Endodermal cell (in vitro differentiated cells): ENCODE data around the gene KCNN3. TPM values are rescaled to one million over a fixed set of nuclear protein-coding genes. Genes with fewer than 3 reads are reported as not detected.

Source experiments
- DNase-seq: peaks from one replicate; pipeline ENCODE4 v3.0.0-alpha.2; 2017
- H3K27ac ChIP-seq: 2 replicates; pipeline ENCODE4 v1.5.1; 2013; ENCODE audit warnings: mild to moderate bottlenecking, low read depth, low read length, moderate library complexity
- H3K27me3 ChIP-seq: 2 replicates; pipeline ENCODE4 v1.6.1; 2013; ENCODE audit warnings: mild to moderate bottlenecking, low read length, moderate library complexity; ENCODE audit not compliant: insufficient read depth, control insufficient read depth, poor library complexity, severe bottlenecking
- H3K36me3 ChIP-seq: 2 replicates; pipeline ENCODE4 v1.7.0; 2013; ENCODE audit warnings: mild to moderate bottlenecking, low read length, moderate library complexity; ENCODE audit not compliant: control insufficient read depth, insufficient read depth
- H3K4me1 ChIP-seq: one replicate; pipeline ENCODE4 v1.7.0; 2013; ENCODE audit warnings: low read length; ENCODE audit not compliant: control insufficient read depth, insufficient read depth
- H3K4me3 ChIP-seq: 2 replicates; pipeline ENCODE4 v1.5.1; 2013; ENCODE audit warnings: mild to moderate bottlenecking, low read length, moderate library complexity
- H3K9ac ChIP-seq: 2 replicates; pipeline ENCODE4 v1.6.1; 2013; ENCODE audit warnings: mild to moderate bottlenecking, low read length, moderate library complexity; ENCODE audit not compliant: poor library complexity, severe bottlenecking; ENCODE audit errors: extremely low read depth
- H3K9me3 ChIP-seq: 2 replicates; pipeline ENCODE4 v1.6.1; 2013; ENCODE audit warnings: mild to moderate bottlenecking, low read length, moderate library complexity; ENCODE audit not compliant: control insufficient read depth
- H3K27ac Mint-ChIP-seq: 2 replicates; pipeline ENCODE4 v1.8.0; 2020; ENCODE audit warnings: mixed read lengths
- H3K27me3 Mint-ChIP-seq: 2 replicates; pipeline ENCODE4 v1.8.0; 2021; ENCODE audit warnings: mild to moderate bottlenecking, mixed read lengths; ENCODE audit not compliant: insufficient read depth
- H3K36me3 Mint-ChIP-seq: 2 replicates; pipeline ENCODE4 v1.8.0; 2020; ENCODE audit warnings: low read depth, mixed read lengths
- H3K4me1 Mint-ChIP-seq: 2 replicates; pipeline ENCODE4 v1.8.0; 2020; ENCODE audit warnings: mixed read lengths
- H3K4me3 Mint-ChIP-seq: 2 replicates; pipeline ENCODE4 v1.8.0; 2020; ENCODE audit warnings: mild to moderate bottlenecking, moderate library complexity, mixed read lengths
- H3K9me3 Mint-ChIP-seq: 2 replicates; pipeline ENCODE4 v1.8.0; 2020; ENCODE audit warnings: mild to moderate bottlenecking, mixed read lengths
- WGBS, 2 experiments: methylation state at CpG; one replicate each; pipeline versions ENCODE4 v1.1.5 to v1.1.7; 2013; ENCODE audit warnings: missing lambda C conversion rate in 2 of 2, mixed read lengths in 1 of 2; ENCODE audit not compliant: insufficient coverage in 1 of 2, insufficient read length in 1 of 2; 5-methylcytosine and 5-hydroxymethylcytosine counted together
- total RNA-seq, 2 donors: library from RNA; stranded (reverse); fragmentation: NEBNext Ultra II Directional in 1 of 2; extraction: Animal tissue kit (Norgen Biotek cat#: 25700) in 1 of 2; gene quantifications; 2 replicates in 1 of 2; 3 replicates in 1 of 2; pipeline ENCODE4 v1.2.1, GENCODE V29; 2021
- TF ChIP-seq, protein P1 (sequence below): fragments of 200-600 bp; sonication (generic); conservative IDR thresholded peaks from 2 replicates; pipeline ENCODE4 v1.5.0; 2021; ENCODE audit warnings: antibody characterized with exemption, mild to moderate bottlenecking

KCNN3 gene
- total RNA-seq, 2 donors from 2014 or later = 0.57 to 0.75 TPM

DNA sequence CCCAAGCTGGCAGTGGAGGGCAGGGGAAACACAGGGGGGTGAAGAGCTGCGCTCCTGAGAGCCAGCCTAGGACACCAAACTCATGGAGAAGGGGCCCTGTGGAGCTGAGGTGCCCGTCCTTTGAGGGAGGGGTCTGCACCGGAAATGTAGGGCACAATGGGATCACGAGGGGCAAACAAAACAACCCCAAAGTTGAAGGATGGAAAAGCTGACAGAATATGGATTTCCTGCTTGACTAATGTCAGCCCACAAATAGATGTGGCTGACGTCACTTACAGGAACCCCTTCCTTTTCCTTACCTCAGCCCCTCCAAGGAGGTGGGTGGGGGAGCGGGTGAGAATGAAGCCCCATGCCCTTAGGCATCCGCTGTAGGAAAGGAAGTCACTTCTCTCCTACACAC, 110.9 kb downstream of the KCNN3 start:
- no peak overlapping the region for H3K4me3 Mint-ChIP-seq
- Histone ChIP-seq H3K27me3 (peaks cover 43% of the 10 kb centered on the region), H3K36me3 (no peaks in the 10 kb centered on the region), H3K4me1 (no peaks in the 10 kb centered on the region), H3K9me3 (no peaks in the 10 kb centered on the region), H3K4me3 (no peak overlapping the region), H3K9ac (no peak overlapping the region), H3K27ac (no peak overlapping the region)
- no peaks in the 10 kb centered on the region for H3K9me3 Mint-ChIP-seq
- peaks cover 10% of the 10 kb centered on the region for H3K4me1 Mint-ChIP-seq
- H3K27ac Mint-ChIP-seq = no peak overlapping the region
- no peaks in the 10 kb centered on the region for H3K36me3 Mint-ChIP-seq
- WGBS, 2 experiments = 89 to 96% methylated on average over 5 to 7 of the region's 7 CpGs
- TF ChIP-seq, protein P1, sequence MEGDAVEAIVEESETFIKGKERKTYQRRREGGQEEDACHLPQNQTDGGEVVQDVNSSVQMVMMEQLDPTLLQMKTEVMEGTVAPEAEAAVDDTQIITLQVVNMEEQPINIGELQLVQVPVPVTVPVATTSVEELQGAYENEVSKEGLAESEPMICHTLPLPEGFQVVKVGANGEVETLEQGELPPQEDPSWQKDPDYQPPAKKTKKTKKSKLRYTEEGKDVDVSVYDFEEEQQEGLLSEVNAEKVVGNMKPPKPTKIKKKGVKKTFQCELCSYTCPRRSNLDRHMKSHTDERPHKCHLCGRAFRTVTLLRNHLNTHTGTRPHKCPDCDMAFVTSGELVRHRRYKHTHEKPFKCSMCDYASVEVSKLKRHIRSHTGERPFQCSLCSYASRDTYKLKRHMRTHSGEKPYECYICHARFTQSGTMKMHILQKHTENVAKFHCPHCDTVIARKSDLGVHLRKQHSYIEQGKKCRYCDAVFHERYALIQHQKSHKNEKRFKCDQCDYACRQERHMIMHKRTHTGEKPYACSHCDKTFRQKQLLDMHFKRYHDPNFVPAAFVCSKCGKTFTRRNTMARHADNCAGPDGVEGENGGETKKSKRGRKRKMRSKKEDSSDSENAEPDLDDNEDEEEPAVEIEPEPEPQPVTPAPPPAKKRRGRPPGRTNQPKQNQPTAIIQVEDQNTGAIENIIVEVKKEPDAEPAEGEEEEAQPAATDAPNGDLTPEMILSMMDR = no peak
- H3K27me3 Mint-ChIP-seq = peaks cover 54% of the 10 kb centered on the region
- DNase-seq = no peak

DNA sequence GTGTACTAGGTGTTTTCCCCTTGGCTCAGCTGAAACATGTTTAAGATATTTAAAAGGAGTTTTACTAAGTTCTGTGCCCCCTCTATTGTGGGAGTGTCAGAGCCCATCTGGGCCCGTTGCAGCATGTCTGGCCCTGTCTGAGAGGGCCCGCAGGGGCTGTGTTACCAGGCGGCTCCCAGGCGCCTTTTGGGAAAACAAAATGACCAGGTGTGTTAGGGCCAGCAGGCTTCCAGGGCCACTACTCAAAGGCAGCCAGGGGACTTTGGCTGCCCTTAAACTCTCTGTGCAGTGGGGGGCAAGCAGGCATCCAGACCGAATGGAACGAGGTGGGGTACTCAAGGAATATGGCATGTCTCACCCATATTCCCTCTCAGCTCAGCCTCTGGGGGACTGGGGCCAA, 111.7 kb downstream of the KCNN3 start:
- TF ChIP-seq, protein P1 = no peak
- H3K27me3 ChIP-seq = peaks cover 43% of the 10 kb centered on the region
- H3K4me3 Mint-ChIP-seq = no peak overlapping the region
- H3K9me3 ChIP-seq = no peaks in the 10 kb centered on the region
- H3K36me3 Mint-ChIP-seq = no peaks in the 10 kb centered on the region
- no peak overlapping the region for H3K4me3 ChIP-seq
- DNase-seq = no peak
- peaks cover 10% of the 10 kb centered on the region for H3K4me1 Mint-ChIP-seq
- no peaks in the 10 kb centered on the region for H3K4me1 ChIP-seq
- H3K27me3 Mint-ChIP-seq = peaks cover 55% of the 10 kb centered on the region
- no peaks in the 10 kb centered on the region for H3K9me3 Mint-ChIP-seq
- no peak overlapping the region for H3K27ac ChIP-seq
- no peak overlapping the region for H3K9ac ChIP-seq
- H3K36me3 ChIP-seq = no peaks in the 10 kb centered on the region
- no peak overlapping the region for H3K27ac Mint-ChIP-seq
- 93% methylated on average over 6 of the region's 6 CpGs; no CpG with 5 or more reads in 1 of the 2 experiments for WGBS, 2 experiments

DNA sequence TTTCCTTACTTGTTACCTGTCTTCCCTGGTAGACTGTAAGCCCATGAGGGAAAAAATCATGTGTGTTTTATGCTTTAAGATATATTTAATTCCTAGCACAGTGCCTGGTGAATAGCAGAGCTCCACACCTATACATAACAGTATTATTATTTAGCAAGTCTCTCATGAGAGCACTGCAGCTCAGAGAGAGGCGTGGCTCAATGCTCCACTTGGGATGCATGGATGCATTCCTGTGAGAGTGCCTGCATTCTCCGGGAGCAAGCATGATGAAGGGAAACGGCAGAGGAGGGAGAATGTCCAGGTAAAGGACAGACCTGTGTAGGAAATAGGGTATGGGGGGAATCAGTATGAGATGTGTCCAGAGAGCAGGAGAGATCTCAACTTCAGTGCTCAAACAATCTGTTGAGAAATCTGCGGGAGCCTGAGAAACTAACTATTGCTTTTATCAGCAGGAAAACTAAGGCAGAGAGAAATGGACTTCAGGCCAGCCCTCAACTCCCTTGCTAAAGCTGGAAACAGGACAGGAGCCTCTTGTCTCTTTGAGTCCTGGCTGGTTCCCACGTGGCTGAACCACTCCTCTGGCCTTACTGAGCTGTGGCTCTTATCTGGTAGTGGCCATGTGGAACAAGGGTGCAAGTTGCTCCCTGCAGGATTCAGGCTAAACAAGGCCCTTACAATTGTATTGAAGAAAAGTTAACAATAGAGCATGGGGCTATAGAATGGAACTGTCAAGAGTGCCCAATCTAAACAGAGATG, 113.1 kb downstream of the KCNN3 start:
- 86 to 89% methylated on average over 4 to 5 of the region's 5 CpGs for WGBS, 2 experiments
- Mint-ChIP-seq H3K9me3 (no peaks in the 10 kb centered on the region), H3K36me3 (no peaks in the 10 kb centered on the region), H3K27me3 (peaks cover 60% of the 10 kb centered on the region), H3K4me1 (peaks cover 3% of the 10 kb centered on the region), H3K4me3 (no peak overlapping the region), H3K27ac (no peak overlapping the region)
- no peak overlapping the region for H3K27ac ChIP-seq
- no peaks in the 10 kb centered on the region for H3K36me3 ChIP-seq
- TF ChIP-seq, protein P1 = no peak
- DNase-seq = no peak
- no peaks in the 10 kb centered on the region for H3K9me3 ChIP-seq
- H3K4me3 ChIP-seq = no peak overlapping the region
- H3K27me3 ChIP-seq = peaks cover 49% of the 10 kb centered on the region
- no peak overlapping the region for H3K9ac ChIP-seq
- no peaks in the 10 kb centered on the region for H3K4me1 ChIP-seq
